Astrocyte (in vitro differentiated cells and primary cell): ENCODE data around the gene FRMD4B. TPM values are rescaled to one million over a fixed set of nuclear protein-coding genes. Genes with fewer than 3 reads are reported as not detected.

Experiments
- DNase-seq: peaks from one replicate; pipeline ENCODE4 v3.0.0-alpha.2; 2010; ENCODE audit warnings: low read depth
- FAIRE-seq: peaks from 2 replicates; lab custom pipeline; 2011; peaks lifted over from hg19 to GRCh38; lab: Jason Lieb, UNC
- H2AFZ ChIP-seq: 2 replicates; pipeline ENCODE4 v1.6.0; 2012; ENCODE audit warnings: low read depth, low read length, inconsistent platforms
- H3K27ac ChIP-seq: 2 replicates; pipeline ENCODE4 v1.5.1; 2011; ENCODE audit warnings: low read depth, low read length, inconsistent platforms
- H3K27me3 ChIP-seq: 2 replicates; pipeline ENCODE4 v1.6.0; 2011; ENCODE audit warnings: low read length, inconsistent platforms; ENCODE audit not compliant: insufficient read depth
- H3K36me3 ChIP-seq: 2 replicates; pipeline ENCODE4 v1.5.1; 2011; ENCODE audit warnings: low read length, inconsistent platforms; ENCODE audit not compliant: insufficient read depth
- H3K4me1 ChIP-seq: 2 replicates; pipeline ENCODE4 v1.5.1; 2011; ENCODE audit warnings: low read length, inconsistent platforms; ENCODE audit not compliant: insufficient read depth
- H3K4me2 ChIP-seq: 2 replicates; pipeline ENCODE4 v1.6.0; 2012; ENCODE audit warnings: low read length, inconsistent platforms
- H3K4me3 ChIP-seq: 2 replicates; pipeline ENCODE4 v1.5.1; 2011; ENCODE audit warnings: low read depth, mild to moderate bottlenecking, low read length, inconsistent platforms; ENCODE audit not compliant: insufficient read depth
- H3K79me2 ChIP-seq: 2 replicates; pipeline ENCODE4 v1.6.0; 2012; ENCODE audit warnings: mild to moderate bottlenecking, low read length, inconsistent platforms; ENCODE audit not compliant: insufficient read depth
- H3K9ac ChIP-seq: 2 replicates; pipeline ENCODE4 v1.6.0; 2012; ENCODE audit warnings: mild to moderate bottlenecking, low read length, inconsistent platforms
- H3K9me3 ChIP-seq: 2 replicates; pipeline ENCODE4 v1.5.1; 2012; ENCODE audit warnings: low read depth, mild to moderate bottlenecking, low read length, inconsistent platforms; ENCODE audit not compliant: insufficient read depth
- H4K20me1 ChIP-seq: 2 replicates; pipeline ENCODE4 v1.6.0; 2012; ENCODE audit warnings: low read length, inconsistent platforms; ENCODE audit not compliant: insufficient read depth
- H3K27ac Mint-ChIP-seq: one replicate; pipeline ENCODE4 v1.8.0; 2021; ENCODE audit warnings: mild to moderate bottlenecking, mixed read lengths; ENCODE audit not compliant: unreplicated experiment
- H3K27me3 Mint-ChIP-seq: one replicate; pipeline ENCODE4 v1.8.0; 2021; ENCODE audit warnings: low read depth, mixed read lengths; ENCODE audit not compliant: unreplicated experiment
- H3K36me3 Mint-ChIP-seq: one replicate; pipeline ENCODE4 v1.8.0; 2021; ENCODE audit warnings: low read depth, mixed read lengths; ENCODE audit not compliant: unreplicated experiment
- H3K4me1 Mint-ChIP-seq: one replicate; pipeline ENCODE4 v1.8.0; 2021; ENCODE audit warnings: low read depth, mixed read lengths; ENCODE audit not compliant: unreplicated experiment
- H3K4me3 Mint-ChIP-seq: one replicate; pipeline ENCODE4 v1.8.0; 2021; ENCODE audit warnings: mild to moderate bottlenecking, moderate library complexity, mixed read lengths; ENCODE audit not compliant: unreplicated experiment
- H3K9me3 Mint-ChIP-seq: one replicate; pipeline ENCODE4 v1.8.0; 2021; ENCODE audit warnings: mild to moderate bottlenecking, mixed read lengths; ENCODE audit not compliant: unreplicated experiment
- CTCF ChIP-seq: IDR thresholded peaks from 2 replicates; pipeline ENCODE4 v1.5.1; 2011; ENCODE audit warnings: low read depth, mild to moderate bottlenecking, inconsistent platforms, low read length, moderate library complexity; ENCODE audit not compliant: insufficient read depth
- EZH2 ChIP-seq: IDR thresholded peaks from 2 replicates; pipeline ENCODE4 v1.6.1; 2012; ENCODE audit warnings: mild to moderate bottlenecking, low read length, inconsistent platforms; ENCODE audit not compliant: insufficient read depth
- total RNA-seq: library from RNA; stranded (reverse); gene quantifications from 2 replicates; pipeline ENCODE4 v1.2.1, GENCODE V29; 2021

The FRMD4B gene
- total RNA-seq, 1 donor from 2014 or later, result 9.2 TPM

- Histone ChIP-seq H3K79me2 (no peaks in the 10 kb centered on the region), H3K9ac (no peak overlapping the region), H3K27ac (no peak overlapping the region), H3K9me3 (no peaks in the 10 kb centered on the region), H3K27me3 (no peaks in the 10 kb centered on the region), H3K4me3 (no peak overlapping the region), H3K4me1 (no peaks in the 10 kb centered on the region), H2AFZ (no peak overlapping the region), H3K36me3 (no peaks in the 10 kb centered on the region), H4K20me1 (no peaks in the 10 kb centered on the region), H3K4me2 (no peak overlapping the region)
- no peak for FAIRE-seq
- TF ChIP-seq CTCF, result no peak
- no peak for TF ChIP-seq EZH2
- Mint-ChIP-seq H3K4me1 (peaks cover 4% of the 10 kb centered on the region), H3K36me3 (no peaks in the 10 kb centered on the region), H3K4me3 (no peak overlapping the region), H3K27ac (no peak overlapping the region), H3K27me3 (no peaks in the 10 kb centered on the region), H3K9me3 (peaks cover 4% of the 10 kb centered on the region)
- DNase-seq, result no peak
Observed at GRCh38 chr3:69318410-69318809, 67.5 kb downstream of the FRMD4B start.

GRCh38 chr3:69313251-69313650, 72.6 kb downstream of the FRMD4B start:
- Histone ChIP-seq H3K79me2 (no peaks in the 10 kb centered on the region), H4K20me1 (no peaks in the 10 kb centered on the region), H3K4me2 (no peak overlapping the region), H3K4me1 (no peaks in the 10 kb centered on the region), H3K9ac (no peak overlapping the region), H3K27ac (no peak overlapping the region), H3K9me3 (no peaks in the 10 kb centered on the region), H3K36me3 (no peaks in the 10 kb centered on the region), H3K4me3 (no peak overlapping the region), H2AFZ (no peak overlapping the region), H3K27me3 (no peaks in the 10 kb centered on the region)
- no peaks in the 10 kb centered on the region for H3K4me1 Mint-ChIP-seq
- no peaks in the 10 kb centered on the region for H3K27me3 Mint-ChIP-seq
- DNase-seq (no peak), FAIRE-seq (no peak)
- no peak overlapping the region for H3K4me3 Mint-ChIP-seq
- TF ChIP-seq CTCF (no peak), EZH2 (no peak)
- H3K9me3 Mint-ChIP-seq, result peaks cover 2% of the 10 kb centered on the region
- no peaks in the 10 kb centered on the region for H3K36me3 Mint-ChIP-seq
- peak overlapping the region; percentile 18 for H3K27ac Mint-ChIP-seq

- H3K27ac ChIP-seq, result no peak overlapping the region
- Mint-ChIP-seq H3K27me3 (peaks cover 4% of the 10 kb centered on the region), H3K4me3 (no peak overlapping the region), H3K9me3 (peaks cover 4% of the 10 kb centered on the region), H3K4me1 (peaks cover 5% of the 10 kb centered on the region), H3K36me3 (peaks cover 3% of the 10 kb centered on the region), H3K27ac (no peak overlapping the region)
- no peak for FAIRE-seq
- no peak overlapping the region for H3K4me2 ChIP-seq
- H3K4me1 ChIP-seq, result peaks cover 3% of the 10 kb centered on the region
- peak; percentile 33 for DNase-seq
- no peaks in the 10 kb centered on the region for H4K20me1 ChIP-seq
- H3K27me3 ChIP-seq, result no peaks in the 10 kb centered on the region
- H2AFZ ChIP-seq, result no peak overlapping the region
- H3K4me3 ChIP-seq, result no peak overlapping the region
- TF ChIP-seq CTCF (peak; percentile 64), EZH2 (no peak)
- no peaks in the 10 kb centered on the region for H3K36me3 ChIP-seq
- no peak overlapping the region for H3K9ac ChIP-seq
- H3K79me2 ChIP-seq, result no peaks in the 10 kb centered on the region
- no peaks in the 10 kb centered on the region for H3K9me3 ChIP-seq
Observed at GRCh38 chr3:69309814-69310213, 76.1 kb downstream of the FRMD4B start.
